PFSK-1 (cell line): Measurements from ENCODE around the gene ZNF683.

Source experiments
- FOXP2 ChIP-seq: optimal IDR thresholded peaks from 2 replicates; pipeline ENCODE3; 2011; ENCODE audit warnings: borderline replicate concordance, control low read depth, inconsistent platforms; ENCODE audit not compliant: insufficient read depth; ENCODE audit errors: extremely low read length, extremely low read depth
- POLR2AphosphoS5 ChIP-seq: IDR thresholded peaks from 2 replicates; pipeline ENCODE4 v1.6.1; 2012; ENCODE audit warnings: low read depth, mild to moderate bottlenecking, control low read depth, low read length, moderate library complexity
- SIN3A ChIP-seq: IDR thresholded peaks from 2 replicates; pipeline ENCODE4 v1.6.1; 2012; ENCODE audit warnings: mild to moderate bottlenecking, low read length, moderate library complexity, borderline replicate concordance; ENCODE audit not compliant: insufficient read depth
- TAF1 ChIP-seq: IDR thresholded peaks from 2 replicates; pipeline ENCODE4 v1.6.1; 2012; ENCODE audit warnings: low read length, control low read depth, borderline replicate concordance; ENCODE audit not compliant: insufficient read depth
- TF ChIP-seq, protein P1 (sequence below), 2 experiments: IDR thresholded peaks; 2 replicates each; pipeline versions ENCODE4 v1.6.1 to v1.8.0; 2011 to 2012; ENCODE audit warnings: low read depth in 2 of 2, low read length in 2 of 2, control low read depth in 1 of 2, inconsistent platforms in 1 of 2, mild to moderate bottlenecking in 1 of 2, moderate library complexity in 1 of 2; ENCODE audit not compliant: insufficient read depth in 1 of 2

Gene ZNF683

DNA sequence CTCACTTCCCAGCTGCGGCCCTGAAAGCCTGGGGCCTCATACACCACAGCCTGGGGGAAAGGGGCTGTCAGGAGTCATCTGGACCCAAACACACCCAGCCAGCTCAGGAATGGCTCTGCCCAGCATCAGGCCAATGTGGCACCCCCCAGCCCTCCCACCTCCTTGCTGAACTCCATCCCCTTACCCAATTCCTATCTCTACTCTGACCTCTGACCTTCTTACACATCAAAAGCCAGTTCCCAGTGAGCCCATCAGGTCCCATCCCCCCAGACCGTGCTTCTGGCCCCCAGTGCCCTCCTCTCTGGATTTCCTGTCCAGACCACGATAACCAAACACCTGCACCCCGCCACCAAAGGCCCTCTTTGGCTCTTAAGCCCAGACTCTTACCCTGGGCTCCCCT is 34.9 kb downstream of the ZNF683 start:
- TF ChIP-seq, protein P1, sequence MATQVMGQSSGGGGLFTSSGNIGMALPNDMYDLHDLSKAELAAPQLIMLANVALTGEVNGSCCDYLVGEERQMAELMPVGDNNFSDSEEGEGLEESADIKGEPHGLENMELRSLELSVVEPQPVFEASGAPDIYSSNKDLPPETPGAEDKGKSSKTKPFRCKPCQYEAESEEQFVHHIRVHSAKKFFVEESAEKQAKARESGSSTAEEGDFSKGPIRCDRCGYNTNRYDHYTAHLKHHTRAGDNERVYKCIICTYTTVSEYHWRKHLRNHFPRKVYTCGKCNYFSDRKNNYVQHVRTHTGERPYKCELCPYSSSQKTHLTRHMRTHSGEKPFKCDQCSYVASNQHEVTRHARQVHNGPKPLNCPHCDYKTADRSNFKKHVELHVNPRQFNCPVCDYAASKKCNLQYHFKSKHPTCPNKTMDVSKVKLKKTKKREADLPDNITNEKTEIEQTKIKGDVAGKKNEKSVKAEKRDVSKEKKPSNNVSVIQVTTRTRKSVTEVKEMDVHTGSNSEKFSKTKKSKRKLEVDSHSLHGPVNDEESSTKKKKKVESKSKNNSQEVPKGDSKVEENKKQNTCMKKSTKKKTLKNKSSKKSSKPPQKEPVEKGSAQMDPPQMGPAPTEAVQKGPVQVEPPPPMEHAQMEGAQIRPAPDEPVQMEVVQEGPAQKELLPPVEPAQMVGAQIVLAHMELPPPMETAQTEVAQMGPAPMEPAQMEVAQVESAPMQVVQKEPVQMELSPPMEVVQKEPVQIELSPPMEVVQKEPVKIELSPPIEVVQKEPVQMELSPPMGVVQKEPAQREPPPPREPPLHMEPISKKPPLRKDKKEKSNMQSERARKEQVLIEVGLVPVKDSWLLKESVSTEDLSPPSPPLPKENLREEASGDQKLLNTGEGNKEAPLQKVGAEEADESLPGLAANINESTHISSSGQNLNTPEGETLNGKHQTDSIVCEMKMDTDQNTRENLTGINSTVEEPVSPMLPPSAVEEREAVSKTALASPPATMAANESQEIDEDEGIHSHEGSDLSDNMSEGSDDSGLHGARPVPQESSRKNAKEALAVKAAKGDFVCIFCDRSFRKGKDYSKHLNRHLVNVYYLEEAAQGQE (IDR thresholded peaks at IDR 0.05; ENCODE audit: insufficient read depth in 1 of 2, low read depth in 2 of 2, low read length in 2 of 2) = no peak
- TF ChIP-seq SIN3A (no peak), TAF1 (no peak), FOXP2 (no peak), POLR2AphosphoS5 (no peak)

DNA sequence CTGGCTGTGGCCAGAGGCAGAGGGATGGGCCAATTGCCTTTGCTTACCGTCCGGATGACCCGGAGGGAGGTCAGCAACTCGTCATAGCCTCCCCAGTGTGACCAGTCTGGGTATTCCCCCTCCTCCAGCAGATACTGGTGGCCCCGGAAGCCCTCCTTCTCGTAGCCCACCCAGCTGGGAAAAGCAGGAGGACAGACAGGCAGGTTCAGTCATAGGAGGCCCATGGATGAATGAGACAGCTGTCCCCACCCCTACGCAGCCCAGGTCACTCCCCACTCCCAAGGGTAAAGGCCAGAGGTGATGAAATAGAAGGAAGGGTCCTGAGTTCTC is 35.4 kb downstream of the ZNF683 start:
- TF ChIP-seq POLR2AphosphoS5 (no peak), TAF1 (no peak), SIN3A (no peak), FOXP2 (no peak)
- TF ChIP-seq, protein P1 (IDR thresholded peaks at IDR 0.05; ENCODE audit: insufficient read depth in 1 of 2, low read depth in 2 of 2, low read length in 2 of 2) = no peak

DNA sequence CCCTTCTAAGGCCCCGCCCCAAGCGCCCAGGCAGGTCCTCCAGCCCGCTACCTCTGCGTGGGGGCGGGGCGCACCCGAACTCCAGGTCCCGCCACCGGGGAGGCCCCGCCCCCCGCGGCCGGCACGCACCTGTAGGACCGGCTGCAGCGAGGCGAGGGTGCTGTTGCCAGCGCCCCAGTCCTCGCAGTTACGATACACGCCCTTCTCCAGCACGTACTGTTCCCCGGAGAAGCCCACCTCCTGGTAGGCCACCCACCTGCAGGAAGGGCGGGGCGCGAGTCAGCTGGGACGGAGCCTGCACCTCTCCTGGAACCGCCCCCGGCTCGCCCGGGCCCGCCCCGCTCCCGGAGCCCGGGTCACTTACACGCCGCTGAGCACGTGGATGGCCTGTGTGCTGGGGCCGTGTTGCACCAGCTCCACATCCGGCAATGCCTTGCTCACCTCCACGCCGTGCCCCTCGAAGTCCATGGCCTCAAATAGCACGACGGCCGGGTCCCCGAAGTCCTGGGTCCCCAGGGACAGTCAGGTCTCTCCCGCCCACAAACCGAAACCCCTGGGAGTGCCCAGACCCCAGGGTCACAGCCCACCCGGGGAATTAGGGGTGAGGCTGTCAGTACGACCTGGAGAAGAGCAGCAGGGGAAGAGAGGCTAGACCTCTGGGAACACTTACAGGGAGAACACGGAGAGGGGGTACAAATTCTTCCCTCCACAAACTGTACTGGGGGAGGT is 35.9 kb downstream of the ZNF683 start:
- TF ChIP-seq SIN3A = no peak
- no peak for TF ChIP-seq POLR2AphosphoS5
- TF ChIP-seq, protein P1 (IDR thresholded peaks at IDR 0.05; ENCODE audit: insufficient read depth in 1 of 2, low read depth in 2 of 2, low read length in 2 of 2) = no peak
- no peak for TF ChIP-seq TAF1
- TF ChIP-seq FOXP2 = no peak

DNA sequence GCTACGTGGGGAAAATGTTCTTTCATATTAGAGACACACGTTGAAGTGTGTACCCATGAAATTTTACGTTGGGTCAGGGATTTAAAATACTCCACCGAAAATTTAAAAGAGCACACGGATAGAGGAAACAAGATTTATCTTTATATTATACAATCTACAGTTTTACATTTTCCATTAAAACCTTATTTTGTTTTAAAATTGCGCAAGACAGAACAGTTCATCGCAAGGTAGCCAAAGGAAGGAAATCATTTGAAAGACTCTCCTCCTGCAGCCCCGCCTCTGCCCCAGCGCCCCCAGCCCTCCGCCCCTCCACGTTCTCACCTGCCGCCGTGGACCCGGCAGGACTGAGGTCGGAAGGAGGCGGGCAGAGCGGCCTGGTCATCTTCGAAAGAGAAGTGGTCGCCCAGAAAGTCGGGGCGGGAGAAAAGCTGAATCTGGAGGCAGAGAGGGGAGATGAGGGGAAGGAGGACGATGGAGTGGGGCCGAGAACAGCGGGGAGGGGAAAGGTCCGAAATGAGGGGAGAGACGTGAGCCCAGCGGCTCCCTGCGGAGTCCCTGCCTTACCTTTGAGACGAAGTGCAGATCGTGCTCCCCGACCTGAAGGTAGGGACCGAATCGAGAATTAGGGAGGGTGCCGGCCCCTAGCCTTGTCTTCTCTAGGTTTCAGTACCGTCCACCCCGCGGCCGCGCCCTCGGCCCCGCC is 36.6 kb downstream of the ZNF683 start:
- TF ChIP-seq, protein P1 (IDR thresholded peaks at IDR 0.05; ENCODE audit: insufficient read depth in 1 of 2, low read depth in 2 of 2, low read length in 2 of 2) = no peak
